Limb (tissue), 2 donors: ENCODE data around the gene SLIT1.
A peak's percentile ranks its signal among the peaks of the same experiment; 100 is the strongest.

Source experiments
- DNase-seq, 2 donors: peaks; one replicate each; pipeline ENCODE4 v3.0.0-alpha.2; 2016; ENCODE audit errors: extremely low spot score in 2 of 2

SLIT1 gene

DNA sequence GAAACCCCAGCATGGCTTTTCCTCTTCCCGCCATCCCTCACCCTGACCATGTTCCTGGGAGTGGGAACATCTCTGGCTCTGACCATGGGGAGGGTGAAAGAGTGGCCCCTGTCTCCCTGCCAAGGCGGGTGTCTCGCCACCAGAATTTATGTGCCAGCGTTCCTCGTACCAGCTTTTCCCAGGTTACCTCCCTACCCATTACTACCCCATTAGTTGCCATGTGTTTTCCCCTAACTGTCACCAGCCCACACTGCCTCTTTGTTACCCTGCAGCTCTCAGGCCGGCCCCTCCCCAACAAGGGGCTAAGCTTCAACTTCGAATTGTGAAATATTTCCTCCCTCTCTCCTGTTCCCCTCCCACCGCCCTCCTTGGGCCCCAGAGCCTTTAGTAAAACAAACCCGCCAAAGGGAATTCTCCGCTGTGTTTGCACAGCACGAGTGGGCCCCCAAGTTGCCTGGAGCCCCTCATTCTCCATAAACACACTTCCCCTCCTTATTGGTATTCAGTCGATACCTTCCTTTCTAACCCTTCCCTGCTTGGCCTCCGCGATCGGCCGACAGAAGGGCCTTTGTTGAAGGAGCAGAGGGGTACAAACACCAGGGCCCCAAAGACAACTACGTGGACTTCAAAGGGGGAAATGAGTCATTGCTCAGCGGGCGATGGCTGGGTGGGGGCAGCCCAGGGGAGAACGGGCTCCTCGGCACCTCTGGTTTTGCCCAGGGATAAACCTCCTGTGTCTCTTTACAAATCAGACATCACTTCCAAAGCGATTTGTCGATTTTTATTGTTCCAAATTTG is 45.5 kb downstream of the SLIT1 start:
- DNase-seq, result peak in 1 of 2 donors; percentile 59

DNA sequence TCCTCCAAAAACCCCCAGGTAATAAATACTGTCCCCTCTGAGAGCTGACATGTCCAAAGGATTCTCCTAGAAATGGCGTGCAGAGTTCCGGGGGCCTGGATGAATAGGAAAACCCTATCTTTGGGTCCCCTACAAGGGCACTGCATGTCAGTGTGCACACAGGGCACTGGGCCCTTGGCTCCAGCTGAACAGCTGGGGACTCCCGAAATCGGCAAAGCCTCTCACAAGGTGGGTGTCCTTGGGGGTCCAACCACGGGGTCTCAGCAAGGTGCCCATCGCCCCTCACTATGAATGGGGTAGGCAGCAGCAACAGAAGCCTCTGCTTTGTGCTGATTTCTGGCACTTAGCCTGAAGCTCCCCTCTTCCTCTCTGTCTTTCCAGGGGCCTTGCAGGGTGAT is 46.1 kb downstream of the SLIT1 start:
- no peak for DNase-seq

DNA sequence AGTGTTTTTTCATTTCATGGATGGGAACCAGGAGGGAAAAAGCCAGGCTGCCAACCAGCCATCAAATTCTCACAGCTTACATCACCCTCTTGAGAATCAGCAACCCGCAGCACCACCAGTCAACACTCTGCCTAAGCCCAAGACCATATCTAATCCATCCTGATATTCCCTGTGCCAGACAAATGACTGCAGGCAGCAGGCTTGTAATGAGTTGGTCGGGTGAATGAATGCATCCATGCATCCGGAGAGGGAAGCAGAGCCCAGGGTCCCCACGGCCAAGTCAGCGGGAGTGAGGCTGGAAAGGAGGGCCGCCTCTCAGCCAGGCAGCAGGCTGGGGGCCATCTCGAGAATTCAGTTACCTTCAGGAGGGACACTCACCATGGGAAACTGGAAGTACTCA is 46.9 kb downstream of the SLIT1 start:
- no peak for DNase-seq

DNA sequence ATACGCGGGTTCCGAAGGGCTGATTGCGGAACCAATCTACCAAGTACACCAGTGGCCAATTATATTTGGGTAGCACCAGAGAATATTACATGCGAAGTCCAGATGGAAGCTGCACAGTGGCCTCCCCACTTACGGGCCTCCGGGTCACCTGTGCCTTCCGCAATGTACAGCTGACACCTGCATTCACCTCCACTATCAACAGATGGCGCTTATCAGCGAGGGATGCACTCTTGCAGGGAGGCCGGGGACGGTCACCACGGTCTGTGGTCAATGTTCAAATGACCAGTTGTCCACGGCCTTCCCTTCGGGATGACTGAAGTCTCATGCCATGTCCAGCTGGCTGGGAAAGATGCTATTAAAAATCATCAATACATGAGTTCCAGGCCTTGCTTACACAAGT is 47.6 kb downstream of the SLIT1 start:
- DNase-seq, result no peak

DNA sequence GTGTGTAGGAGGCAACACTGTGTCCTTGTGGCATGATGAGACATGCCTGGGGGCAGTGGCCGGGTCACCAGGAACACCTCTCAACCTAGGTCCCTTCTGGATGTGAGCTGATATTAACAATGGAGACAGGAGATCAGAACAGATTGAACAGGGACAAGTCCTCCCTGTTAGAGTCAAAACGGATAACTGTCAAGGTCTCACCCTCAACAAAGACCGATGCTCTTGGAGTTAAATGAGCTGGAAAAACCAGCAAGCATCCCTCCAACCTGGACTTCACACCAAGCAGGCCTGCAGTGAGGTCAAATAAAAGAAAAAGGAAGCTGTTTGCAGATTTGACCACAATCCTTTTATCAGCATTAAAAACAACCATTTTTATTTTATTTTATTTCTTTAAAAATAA is 49.0 kb downstream of the SLIT1 start:
- DNase-seq, result no peak

DNA sequence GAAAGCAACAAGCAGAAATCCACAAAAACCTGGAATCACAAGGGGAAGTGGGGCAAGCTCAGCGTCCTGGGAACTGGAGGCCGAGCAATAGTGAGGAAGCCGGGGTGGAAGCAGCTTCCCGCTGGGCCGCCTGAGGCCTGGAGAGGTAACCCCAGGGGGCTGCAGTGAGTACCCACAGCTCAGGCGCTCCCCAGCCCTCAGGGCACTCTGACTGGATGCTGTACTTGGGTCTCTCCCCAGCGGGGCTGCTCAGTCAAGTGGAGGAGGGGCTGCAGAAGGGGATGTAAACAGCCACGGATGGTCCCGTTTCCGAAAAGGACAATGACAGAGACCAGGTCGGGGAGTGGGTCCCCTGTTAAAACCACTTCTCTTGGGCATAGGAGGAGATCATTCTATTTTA is 50.3 kb downstream of the SLIT1 start:
- DNase-seq, result no peak

DNA sequence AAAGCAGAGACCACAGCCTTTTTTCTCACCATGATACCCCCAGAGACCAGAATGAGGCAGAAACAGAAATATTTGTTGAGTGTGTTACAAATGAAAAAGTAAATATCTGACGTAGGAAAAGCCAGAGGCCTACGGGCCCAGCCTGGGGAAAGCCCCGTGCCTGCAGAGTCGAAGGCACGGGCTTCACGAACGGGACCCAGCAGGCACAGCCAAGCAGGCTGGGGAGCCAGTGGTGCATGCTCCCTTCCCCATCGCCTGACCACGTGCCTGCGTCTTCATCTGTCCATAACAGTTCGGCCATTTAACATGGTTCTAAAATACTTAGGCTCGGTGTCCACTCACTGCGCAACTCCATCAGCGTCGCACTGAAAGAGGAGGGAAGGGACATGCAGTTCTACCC is 50.8 kb downstream of the SLIT1 start:
- no peak for DNase-seq

DNA sequence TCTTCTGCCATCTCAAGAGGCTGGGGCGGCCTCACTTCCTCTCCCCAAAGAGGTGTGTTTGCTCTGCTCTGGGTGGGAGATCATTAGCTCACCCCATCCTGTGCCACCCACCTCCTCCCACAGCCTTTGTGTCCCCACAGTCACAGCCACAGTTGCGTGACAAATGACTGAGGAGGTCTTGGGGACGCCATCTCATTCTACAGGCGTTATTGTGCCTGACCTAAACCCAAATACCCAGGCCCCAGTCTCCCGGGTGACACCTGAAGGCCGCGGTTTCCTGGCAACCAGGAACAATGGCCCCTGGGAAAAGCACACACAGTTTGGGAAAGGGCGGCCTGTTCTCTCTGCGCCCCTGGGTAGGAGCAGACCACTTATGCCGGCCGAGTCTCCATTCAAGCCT is 51.6 kb downstream of the SLIT1 start:
- DNase-seq, result no peak

DNA sequence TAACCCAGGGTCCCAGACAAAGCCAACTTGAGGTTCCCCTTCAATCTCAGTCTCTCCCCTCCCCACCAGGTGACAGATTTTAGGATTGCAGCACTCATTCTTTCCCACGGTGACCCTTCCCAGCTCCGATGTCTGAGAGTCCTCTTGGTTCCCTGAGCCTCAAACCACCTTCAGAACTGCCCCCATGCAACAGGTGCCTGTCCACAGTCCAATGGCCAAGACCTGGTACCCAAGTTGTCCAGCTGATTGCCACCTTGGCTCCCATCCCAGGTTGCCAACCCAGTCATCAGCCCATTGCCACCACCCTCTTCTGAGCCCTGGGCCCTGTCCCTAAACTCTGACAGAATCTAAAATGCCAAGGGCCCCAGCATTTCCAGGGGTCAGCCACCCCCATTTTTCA is 53.5 kb downstream of the SLIT1 start:
- no peak for DNase-seq

DNA sequence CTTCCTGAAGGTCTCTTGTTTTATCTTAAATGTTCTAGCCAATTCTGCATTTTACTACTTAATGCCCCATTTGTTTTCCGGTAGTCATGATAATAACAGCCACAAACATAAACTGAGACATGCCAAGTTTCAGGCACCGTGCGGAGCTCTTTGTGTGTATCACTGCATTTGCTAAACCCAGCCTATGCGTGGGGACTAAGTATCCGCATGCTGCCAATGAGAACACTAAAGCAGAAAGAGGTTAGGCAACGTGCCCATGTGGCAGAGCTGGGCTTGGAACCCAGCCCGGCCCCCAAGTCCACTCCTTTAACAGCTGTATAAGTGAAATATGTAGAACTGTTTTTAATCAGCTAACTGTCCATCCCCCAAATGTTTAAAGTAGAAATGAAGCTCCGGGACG is 54.1 kb downstream of the SLIT1 start:
- peak; percentile 58 to 74 for DNase-seq

DNA sequence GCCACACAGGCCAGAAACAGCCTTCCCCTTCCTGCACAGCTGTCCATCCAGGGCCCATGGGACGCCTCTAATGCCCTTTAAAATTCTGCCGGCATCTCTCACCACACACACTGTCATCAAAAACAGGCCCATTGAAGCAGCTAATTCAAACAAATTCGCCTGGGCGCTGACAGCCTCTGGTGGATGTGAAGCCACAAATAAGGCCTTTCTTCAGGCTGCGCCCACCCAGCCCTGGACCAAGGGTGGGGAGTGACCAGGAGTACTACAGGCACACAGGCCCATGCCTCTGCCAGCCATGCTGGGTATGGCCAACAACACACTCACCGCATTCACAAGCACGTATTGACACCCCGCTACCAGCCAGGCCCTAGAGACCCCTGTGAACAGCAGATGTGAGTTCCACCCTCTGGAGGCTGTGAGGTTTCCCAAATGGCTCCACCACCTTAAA is 54.6 kb downstream of the SLIT1 start:
- DNase-seq, result no peak

DNA sequence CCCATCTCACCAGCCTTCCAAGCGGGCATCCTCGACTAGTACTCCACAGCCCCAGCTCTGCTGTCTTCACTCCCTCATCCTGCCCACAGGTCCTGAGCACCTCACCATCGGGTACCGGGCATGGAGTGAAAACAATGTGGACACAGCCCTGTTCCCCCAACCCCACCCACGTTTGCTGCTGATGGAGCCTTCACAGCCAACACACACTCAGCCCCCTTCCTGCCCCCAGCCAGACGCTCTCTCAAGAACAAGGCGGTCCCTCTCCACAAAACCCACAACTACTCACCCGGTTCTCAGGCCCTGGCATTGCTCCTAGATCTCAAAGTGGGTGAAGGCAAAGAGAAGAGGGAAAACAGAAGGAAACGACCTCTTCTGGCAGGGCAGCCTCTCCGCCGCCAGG is 56.1 kb downstream of the SLIT1 start:
- DNase-seq, result no peak

DNA sequence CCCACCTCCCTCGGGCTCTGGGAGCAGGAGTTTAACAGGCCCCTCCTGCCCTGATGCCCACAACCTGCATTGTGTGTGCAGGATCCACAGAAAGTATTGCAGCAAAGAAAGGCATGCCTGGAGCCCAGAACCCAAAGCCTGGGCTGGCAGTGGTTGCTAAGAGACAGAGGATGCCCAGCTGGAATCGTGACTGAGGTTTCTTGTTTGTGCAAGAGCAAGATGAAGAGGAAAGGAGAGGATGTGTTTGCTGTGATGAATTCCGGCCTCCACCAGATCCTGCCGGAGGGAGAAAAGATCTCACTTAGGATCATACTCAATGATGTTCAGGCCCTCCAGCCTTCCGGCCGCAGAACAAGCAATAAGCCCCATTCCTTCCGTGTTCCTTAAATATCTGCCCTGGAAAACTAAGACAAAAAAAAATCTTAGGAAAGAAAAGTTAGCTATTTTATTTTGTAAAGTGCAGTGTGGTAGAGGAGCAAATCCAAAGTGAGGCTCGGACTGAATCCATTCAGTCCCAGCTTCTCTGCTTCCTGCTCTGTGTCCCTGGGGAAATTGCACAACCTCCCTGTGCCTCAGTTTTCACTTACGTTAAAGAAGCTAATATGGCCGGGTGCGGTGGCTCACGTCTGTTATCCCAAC is 57.1 kb downstream of the SLIT1 start:
- DNase-seq, result no peak

DNA sequence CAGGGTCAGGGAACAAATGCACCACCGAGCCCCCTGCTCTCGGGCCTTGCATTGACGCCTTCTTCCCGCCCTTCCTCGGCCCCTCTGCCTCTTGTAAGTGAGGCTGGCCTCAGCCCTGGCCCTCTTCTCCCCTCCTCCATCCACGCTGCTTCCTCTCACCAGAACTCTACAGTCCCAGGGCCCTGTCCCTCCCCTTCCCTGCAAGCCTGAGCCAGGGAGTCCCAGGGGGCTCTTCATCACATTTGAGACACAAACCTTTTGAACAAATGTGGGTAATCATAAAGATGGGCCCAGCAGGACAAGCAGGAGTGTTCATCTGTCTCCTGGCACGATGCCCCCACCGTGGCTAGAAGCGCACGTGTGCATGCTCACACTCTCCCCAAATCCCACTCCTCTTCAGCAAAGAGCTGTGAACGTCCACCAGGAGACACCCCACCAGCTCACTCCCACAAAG is 57.7 kb downstream of the SLIT1 start:
- no peak for DNase-seq

DNA sequence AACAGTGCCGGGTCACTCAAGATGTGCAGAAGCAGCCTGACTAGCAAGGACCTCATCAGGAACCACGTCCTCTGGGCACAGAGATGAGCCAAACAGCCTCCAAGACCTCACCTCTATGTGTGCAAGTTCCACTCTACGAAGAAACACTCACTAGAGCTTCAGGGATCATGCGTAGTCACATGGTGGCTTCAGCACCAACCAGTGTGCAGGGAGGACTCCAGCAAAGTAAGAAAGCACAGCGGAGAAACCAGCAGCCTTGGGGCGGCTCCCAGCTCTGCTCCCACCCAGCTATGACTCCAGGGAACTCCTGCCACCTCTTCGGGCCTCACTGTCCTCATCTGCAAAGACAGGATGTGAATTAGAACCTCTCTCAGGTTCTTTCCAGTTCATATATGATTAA is 58.2 kb downstream of the SLIT1 start:
- no peak for DNase-seq

DNA sequence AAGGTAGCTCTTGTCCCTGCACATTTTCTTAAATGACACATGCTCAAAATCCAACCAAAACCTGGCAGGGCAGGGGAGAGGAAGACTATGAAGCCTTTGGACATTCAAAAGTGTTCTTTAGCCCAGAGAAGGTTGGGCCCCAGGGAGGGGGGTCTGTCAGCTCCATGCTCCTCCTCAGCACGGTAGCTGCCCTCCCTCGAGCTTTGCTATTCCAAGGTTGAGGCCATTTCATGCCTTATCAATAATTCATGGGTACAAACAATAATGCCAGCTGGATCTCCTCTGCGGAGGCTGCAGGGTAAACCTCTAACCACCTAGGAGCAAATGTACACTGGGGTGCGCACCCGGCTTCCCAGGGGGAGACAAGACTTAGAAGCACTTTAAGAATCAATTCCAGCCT is 61.5 kb downstream of the SLIT1 start:
- no peak for DNase-seq

DNA sequence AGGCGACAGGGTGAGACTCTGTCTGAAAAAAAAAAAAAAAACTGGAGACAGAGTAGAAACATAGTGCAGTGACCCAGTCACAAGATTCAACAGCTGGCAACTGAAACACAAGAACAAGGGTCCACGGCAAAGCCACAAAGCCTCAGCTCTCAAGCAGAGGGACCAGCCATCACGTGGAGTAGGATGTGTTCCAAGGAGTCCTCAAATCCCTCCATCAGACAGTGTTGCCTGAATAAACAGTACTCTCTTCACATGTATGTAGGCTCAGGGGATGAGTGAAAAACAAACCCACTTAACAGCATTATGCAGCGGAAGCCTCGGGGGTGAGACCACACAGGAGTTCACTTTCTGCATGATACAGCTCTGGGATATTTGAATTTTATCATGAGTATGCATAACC is 62.0 kb downstream of the SLIT1 start:
- DNase-seq, result no peak

DNA sequence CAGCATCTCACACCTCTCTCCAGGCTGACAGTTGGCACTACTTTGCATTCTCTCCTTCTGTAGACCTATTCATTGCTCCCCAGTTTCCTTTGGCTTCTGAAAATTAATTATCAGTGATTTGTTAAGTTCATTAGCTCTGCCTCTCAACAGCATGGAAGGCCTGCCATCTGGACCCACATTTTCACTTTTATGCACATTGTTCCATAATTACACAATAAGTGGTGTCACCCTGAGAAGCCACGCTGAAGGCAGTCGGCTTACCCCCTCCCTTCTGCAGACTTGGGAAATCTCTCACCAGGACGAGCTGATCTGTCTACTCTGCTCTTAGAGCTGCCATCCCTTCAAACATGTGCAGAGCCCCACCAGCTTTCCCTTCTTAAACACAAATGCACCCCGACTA is 64.7 kb downstream of the SLIT1 start:
- DNase-seq, result no peak

DNA sequence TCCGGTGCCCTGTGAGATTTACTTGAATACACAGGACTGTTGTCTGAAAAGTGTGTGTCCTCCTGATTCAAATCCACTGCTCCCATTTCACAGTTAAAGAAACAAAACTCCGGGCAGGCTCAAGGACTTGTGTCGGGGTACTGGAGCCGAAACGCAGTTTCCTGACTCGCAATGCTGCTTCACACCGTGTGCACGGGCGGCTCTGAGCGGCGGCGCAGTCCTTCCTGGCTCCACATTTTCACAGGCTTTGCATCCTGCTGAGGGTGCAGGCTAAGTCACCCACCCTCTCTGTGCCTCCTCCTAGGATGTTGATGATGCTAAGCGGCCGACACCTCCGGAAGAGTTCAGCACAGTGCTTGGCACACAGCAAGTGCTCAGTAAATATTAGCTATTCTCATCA is 65.4 kb downstream of the SLIT1 start:
- DNase-seq, result no peak

DNA sequence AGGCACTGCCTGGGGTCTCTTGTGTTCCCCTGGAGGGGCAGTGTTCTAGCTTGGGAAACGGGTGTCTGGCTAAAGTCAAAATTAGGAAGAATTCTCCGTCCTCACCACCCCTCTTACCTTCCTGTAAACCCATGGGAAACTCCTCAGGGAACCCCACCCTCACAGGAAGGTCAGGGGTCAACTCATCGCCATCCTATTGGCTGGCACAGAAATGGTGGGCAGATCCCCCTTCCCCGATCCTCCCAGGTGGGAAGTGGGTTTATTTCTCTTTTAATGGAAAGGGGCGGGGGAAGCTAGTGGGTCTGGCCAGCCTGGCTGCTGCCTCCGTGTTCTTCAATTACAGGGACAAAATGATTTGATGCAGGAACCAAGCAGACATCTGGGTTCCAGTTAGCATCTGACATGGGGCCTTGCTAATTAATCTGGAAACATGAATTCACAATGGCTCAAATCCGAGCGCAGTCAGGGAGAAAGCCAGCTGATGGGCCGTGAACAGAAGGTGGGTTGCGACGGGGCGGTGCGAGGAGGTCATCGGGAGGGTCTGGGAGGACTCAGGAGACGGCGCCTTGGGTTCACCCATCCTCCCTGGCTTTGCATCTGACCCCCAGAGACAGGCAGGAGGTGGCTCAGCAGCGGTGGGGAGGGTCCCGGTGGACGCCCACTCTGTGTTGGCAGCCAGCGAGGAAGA is 66.6 kb downstream of the SLIT1 start:
- no peak for DNase-seq

DNA sequence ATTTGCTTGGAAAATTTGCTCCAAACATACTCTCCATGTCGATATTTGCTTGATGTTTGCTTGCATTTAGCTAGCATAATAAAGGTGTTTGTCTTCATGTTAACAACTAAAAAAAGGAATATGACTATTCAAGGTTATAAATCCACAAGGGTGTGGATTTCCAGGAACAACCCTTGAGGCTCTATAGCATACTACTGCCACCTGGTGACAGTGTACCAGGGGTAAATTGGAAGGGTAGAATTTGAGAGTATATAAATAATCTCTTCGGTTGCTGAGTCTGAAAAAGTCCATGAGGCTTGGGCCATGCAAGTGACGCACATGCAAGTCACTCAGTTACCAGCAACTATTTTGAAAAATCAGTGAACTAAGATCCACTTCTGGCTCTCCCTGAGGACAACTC is 68.4 kb downstream of the SLIT1 start:
- DNase-seq, result no peak

DNA sequence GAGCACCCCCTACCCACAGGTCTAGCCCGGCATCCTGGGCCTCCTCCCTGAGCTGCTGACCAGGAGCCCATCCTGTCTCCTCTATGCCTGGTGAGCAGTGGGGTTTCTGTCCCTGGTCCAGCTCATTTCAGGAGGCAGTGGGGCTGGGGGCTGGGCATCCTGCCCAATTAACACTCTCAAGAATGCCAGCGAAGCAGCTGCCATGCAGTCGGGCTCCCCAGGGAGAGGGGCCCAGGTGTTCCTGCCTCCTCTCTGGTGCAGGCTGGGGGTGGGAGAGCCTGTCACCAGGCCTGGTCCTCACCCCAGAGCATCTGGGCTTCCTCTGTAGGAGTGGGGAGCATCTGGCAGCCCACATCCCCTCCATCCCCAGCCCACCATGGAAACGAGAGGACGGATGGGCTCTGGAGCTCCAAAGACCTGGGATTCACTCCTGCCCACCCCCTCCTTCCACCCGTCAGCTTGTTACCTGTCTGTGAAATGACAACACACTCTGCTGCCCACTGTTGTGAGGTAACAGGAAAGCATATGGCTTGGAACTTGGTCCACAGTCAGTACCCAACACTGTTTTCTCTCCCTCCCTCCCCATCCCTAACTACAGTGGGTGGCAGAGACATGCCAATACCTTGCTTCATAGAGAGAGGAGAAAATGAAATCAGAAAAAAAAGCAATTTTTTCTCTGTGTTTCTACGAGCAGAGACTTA is 69.1 kb downstream of the SLIT1 start:
- DNase-seq, result peak in 1 of 2 donors; percentile 69
